ENCODE measurements around the gene PPIP5K2.
"Not testable (repeated sequence)": the region's sequence is repeated elsewhere in the genome, so short reads cannot be mapped to it uniquely, and the experiment has no call there.

Gene PPIP5K2

DNA sequence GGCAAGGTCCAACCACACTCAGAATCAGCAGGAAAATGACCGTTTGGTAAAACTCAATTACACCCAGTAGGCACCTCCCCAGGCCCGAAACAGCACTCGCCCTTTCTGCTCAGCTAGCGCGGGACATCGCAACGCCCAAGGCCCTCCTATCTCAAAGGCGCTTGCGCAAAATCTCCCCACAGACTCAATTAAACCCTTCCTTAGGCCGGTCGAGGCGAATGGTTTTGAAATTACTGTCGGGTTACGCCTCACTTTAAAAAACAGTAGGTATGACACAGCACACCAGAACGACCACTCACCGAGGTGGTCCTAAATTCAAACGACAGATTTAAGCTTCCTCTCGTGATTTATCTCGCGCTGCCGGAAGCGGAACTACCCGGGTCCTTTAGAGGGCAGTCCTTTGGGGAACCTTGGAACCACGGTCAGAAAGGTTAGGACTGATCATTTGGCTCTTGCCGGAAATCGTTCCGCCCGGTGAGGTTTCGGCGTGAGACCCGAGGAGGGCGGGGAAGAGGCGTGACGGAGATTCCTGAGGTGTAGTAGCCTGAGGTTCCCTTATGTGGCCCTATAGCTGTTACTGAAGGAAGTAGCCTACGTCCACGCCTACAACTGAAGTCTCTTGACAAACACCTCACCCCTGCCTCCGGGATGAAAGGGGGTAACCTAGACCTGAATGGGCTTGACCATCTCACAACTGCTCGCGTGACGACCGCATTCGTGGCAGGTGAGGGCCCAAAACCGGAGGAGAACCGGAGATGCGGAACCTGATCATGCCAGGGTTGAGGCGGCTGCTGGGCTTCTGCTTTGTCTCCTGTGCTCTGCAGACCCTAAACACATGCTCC is at the start of gene PPIP5K2, which contains the start of gene GIN1:
Gene PPIP5K2, plus strand, starts transcription at position 537 of the 842 bp plus-strand sequence. CDS start 9,289 bp downstream, outside the sequence.
Gene GIN1, minus strand, starts transcription at position 374 of the 842 bp plus-strand sequence. CDS start 11,431 bp downstream, outside the sequence.
- DNase-seq (ENCODE audit: low spot score) = peak; percentile 85

DNA sequence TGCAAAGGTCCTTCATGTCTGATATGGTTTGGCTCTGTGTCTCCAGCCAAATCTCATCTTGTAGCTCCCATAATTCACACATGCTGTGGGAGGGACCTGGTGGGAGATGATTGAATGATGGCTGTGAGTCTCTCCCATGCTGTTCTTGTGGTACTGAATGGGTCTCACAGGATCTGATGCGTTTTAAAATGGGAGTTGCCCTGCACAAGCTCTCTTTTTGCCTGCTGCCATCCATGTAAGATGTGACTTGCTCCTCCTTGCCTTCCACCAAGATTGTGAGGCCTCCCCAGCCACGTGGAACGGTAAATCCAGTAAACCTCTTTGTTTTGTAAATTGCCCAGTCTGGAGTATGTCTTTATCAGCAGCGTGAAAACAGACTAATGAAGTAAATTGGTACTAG is 46.6 kb upstream of the PPIP5K2 start:
- not testable (repeated sequence) for DNase-seq (ENCODE audit: low spot score)

DNA sequence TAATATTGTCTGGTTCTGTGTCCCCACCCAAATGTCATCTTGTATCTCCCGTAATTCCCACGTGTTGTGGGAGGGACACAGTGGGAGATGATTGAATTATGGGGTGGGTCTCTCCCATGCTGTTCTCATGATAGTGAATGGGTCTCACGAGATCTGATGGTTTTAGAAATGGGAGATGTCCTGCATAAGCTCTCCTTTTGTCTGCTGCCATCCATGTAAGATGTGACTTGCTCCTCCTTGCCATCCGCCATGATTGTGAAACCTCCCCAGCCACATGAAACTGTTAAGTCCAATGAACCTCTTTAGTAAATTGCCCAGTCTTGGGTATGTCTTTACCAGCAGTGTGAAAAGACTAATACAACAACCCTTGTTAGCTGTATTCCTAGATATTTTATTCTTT is 44.7 kb upstream of the PPIP5K2 start:
- DNase-seq (ENCODE audit: low spot score) = no peak

DNA sequence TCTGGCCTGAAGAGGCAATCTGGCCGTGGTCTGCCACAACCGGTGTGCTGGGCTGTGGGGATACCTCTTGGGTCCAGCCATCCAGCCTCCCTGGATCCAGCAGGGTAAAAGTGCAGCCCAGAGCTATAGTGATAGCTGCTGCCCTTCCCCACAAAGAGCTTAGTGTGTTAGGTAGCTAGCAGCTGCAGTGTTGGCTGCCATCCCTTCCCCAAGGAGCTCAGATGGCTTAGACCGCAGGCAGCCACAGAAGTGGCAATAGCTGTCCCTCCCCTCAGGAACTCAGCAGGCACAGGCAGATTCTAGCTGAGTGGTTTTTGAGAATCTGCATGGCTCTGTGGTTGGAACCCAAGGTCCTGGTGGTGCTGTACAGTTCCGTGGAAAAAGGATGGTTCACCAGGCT is 40.3 kb upstream of the PPIP5K2 start:
- DNase-seq (ENCODE audit: low spot score) = no peak

DNA sequence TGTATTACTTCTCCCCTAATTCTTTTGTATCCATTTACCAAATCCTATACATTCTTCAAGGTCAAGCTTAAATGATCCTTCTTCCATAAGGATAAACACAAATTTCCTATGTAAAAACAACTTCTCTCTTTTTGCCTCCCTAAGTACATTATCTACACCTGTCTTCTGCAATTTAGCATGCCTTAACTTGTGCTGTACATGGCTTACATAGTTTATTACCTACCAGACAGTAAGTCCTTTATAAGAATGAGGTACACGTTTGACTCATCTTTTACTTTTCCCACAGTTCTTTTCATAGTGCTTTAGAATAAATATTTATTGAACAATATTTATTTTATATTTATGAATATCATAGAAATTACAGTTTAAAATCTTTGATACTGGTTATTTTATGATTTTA is 33.6 kb upstream of the PPIP5K2 start:
- DNase-seq (ENCODE audit: low spot score) = no peak

DNA sequence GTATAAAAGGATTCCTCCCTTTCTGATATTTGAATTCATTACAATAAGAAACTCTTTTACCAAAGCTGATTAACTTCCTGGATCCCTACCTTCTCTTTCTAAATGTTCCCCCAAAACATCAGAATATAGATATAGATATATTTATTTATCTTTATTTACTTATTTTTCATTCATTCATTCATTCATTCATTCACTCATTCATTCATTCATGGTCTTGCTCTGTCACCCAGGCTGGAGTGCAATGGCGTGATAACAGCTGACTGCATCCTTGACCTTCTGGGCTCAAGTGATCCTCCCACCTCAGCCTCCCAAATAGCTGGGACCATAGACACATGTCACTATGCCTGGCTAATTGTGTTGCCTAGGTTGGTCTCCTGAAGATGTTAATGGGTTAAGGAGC is 30.8 kb upstream of the PPIP5K2 start:
- no peak for DNase-seq (ENCODE audit: low spot score)

DNA sequence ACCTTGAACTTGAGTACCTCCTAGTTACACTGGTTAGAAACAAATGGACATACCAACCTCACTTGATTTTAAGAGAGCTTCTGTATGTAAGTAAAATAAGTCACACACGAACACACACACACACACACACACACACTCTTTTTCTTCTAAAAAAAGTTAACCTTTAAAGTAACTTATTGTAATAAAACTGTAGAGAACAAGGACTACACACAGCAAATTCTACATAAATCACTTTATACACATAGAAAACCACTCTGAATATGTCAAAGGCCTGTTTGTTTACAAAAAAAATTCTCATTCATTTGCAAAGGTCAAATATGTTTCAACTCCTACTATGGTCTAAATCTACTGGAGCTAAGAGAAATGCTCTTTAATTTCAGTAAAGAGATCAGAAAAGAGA is 29.3 kb upstream of the PPIP5K2 start:
- DNase-seq (ENCODE audit: low spot score) = no peak

DNA sequence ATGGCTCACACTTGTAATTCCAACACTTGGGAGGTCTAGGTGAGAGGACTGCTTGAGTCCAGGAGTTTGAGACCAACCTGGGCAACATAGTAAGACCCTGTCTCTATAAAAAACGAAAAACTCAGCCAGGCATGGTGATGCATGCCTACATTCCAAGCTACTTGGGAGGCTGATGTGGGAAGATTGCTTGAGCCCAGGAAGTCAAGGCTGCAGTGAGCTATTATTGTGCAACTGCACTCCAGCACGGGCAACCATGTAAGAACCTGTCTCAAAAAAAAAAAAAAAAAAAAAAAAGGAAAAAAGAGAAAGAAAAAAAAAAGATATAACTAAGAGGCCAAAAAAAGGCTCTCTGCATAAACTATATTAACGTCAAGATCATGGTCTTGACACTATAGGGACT is 27.4 kb upstream of the PPIP5K2 start:
- DNase-seq (ENCODE audit: low spot score) = no peak

DNA sequence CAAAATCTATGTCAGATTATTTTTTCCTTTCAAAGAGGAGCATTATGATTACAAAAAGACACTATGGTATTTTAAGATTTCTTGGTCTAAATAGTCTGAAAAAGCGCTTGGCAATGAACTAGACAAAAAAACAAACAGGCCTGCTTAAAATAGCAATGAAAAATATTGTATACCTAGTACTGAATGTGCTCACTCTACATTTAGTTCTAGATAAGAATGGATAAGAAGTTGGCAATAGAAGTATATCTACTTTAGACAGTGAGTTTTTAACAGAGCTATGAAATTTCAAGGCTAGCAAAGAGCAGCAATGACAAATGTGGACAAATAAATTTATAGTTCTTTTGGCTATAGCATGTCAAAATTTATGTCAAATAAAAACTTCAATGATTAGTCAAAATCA is 26.4 kb upstream of the PPIP5K2 start:
- no peak for DNase-seq (ENCODE audit: low spot score)

DNA sequence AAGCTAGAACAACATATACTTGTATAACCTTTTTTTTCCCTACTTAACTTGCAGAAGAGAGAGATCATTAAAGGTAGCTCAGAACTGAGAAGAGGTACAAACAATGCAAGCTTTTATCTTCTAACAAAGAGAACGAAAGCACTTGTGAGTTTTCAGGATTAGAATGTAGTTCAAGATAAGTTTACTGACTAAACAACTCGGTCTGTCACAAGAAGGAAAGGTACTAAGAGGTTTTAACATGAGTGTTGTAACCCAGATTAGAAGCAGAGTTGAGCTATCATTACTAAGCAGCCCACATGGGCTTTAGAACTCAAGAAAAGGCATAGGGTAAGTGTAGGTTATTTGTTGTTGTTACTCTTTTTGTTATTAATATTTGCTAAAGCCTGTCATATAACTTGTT is 25.4 kb upstream of the PPIP5K2 start:
- no peak for DNase-seq (ENCODE audit: low spot score)

DNA sequence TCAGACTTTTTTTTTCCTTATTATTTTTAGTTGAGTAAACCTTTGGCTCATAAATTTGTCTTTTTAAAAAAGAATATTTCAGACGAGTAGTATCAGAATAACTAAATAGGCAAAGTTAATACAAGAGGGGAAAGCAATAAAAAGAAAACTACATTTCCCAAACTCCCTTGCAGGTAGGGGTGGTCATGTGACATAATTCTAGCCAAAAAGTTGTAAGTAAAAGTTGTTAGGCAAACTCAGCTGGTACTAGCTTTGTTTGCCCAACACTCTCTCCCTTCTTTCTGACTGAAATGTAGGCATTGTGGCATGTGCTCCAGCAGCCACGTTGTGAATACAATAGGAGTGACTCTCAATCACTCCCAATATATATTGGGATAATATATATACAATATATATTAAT is 21.1 kb upstream of the PPIP5K2 start:
- no peak for DNase-seq (ENCODE audit: low spot score)

DNA sequence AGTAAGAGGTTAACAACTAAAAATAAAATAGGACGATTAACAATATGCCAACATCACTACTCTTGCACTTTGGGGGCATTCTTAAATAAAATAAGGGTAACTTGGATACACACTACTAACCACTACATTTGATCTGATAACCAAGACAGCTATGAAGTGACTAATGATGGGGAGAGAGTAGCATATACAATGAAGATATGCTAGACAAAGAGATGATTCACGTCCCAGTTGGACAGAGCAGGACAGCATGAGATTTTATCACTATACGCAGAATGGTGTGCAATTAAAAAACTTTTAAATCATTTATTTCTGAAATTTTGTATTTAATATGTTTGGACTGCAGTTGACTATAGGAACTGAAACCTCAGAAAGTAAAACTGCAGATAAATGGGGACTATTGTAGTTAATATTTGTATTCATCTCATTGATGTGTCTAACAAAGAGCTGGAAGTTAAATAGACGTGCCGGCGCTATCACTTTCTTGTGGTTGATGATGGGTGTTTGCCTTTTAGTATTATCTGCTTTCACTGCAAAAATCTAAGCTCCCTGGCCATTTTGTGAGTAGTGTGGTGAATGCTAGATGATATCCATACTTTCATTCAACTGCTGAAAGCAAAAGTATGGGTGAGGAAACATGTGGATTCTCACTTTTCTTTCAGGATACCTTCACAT is 18.9 kb upstream of the PPIP5K2 start:
- DNase-seq (ENCODE audit: low spot score) = no peak

DNA sequence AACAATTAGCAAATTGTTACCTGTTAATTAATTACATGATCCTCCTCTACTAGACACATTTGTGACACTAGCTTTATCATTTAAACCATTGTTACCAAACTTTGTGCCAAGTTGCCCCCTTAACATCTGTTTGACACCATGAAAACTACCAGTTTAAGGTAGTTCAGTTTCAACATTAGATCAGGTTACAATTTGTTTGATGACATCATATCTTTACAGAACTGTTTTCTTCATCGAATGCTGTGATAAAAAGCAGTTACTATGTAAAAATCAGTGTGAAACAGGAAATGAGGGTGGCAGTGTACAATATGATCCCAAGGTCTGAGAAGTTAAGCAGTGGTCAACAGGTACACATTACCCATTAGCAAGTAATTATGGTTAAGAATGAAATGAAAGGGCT is 17.9 kb upstream of the PPIP5K2 start:
- DNase-seq (ENCODE audit: low spot score) = no peak

DNA sequence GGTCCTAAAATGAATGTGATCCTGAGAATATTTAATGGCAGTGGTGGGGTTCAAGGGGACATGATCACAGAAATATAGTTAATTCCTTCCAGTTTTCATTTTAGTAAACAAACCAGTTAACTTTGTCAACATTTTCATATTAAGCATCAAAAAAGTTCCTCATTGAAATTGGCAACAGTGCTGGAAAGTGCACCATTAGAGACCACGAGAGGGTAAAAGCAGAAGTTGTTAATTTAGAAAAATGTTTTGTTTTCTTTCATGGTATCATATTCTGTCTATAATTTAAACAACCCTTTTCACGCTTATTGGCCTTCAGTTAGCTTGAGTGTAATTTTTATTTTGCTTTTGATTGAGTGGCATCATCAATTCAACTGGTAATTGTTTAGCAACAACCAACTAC is 12.0 kb upstream of the PPIP5K2 start:
- no peak for DNase-seq (ENCODE audit: low spot score)

DNA sequence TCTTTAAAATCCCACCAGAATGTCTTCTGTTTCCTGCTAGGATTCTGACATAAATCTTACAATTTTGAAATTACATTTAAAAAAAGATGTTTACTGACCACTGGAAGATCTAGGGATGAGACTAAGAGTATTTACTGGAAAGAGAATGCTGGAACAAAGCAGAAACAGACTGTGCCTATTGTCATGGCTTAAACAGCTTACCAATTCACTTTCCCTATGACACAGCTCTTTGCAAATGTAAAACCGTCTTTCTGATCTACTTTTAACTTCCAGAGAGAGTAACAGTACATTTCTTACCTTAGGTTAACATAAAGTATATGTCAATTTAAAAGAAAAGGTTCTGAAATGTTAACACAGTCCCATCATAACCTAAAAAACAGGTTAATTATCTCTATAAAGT is 10.8 kb upstream of the PPIP5K2 start:
- no peak for DNase-seq (ENCODE audit: low spot score)

DNA sequence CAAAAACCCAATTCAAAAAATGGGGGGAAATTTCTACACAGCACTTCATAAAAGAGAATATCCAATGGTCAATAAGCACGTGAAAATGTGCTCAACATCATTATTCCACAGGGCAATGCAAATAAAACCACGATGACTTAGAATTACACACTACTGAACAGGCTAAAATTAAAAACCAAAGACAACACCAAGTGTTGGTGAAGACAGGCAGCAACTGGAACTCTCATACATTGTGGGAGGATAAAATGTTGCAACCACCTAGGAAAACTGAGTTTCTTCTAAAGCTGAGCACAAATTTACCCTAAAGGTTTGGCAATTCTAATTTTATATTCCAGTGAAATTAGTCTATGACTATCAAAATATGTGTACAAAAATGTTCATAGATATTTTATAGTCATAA is 9.7 kb upstream of the PPIP5K2 start:
- no peak for DNase-seq (ENCODE audit: low spot score)

DNA sequence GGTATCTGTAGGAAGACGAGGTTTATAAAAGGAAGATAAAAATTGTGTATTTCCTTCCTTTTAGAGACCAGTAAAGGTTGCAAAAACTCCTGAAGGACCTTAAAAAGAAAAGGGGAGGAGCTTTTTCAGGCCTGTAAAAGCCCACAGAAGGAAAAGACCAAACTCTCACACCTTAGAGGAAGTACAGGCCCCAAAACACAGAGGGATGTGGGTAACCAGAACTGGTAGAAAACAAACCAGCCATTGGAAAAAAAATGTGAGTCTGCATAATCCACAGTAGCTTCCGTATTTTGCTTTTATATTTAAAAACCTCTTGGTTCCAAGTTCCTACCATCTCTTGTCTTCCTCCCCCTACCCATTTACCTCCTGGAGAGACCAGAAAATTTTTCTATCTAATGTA is 8.6 kb upstream of the PPIP5K2 start:
- no peak for DNase-seq (ENCODE audit: low spot score)

DNA sequence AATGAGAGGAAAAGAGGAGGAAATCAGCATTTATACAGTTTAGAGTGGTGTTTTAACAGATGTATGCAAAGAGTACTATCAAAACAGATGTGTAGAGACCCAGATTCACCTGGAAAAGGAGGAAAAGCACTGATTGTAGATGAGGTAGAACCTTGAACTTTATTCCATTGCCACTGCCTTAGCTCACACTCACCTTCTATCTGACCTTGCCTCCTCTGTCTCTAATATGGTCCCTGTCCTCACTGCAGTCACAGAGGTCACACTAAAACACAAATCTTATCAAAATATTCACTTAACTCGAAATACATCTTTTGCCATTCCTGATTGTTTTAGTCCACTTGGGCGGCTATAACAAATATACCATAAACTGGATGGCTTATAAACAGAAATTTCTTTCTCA is 7.2 kb upstream of the PPIP5K2 start:
- no peak for DNase-seq (ENCODE audit: low spot score)

DNA sequence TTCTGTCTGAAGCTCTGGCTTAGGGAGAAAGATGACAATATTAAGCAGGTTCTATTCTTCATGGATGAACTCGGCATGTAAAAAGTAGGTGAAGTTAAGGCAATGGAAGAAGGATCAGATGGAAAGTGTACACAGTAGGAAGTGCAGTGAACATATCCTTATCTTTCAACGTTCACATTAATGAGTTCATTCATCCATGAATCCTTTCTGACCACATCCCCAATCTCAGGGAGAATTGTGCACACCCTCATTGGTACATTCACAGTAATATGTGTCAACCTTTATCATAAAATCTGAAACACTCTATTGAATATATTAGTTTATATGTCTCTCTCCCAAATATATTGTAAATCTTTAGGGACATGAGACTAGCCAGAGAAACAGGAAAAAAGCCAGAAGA is 5.7 kb upstream of the PPIP5K2 start:
- DNase-seq (ENCODE audit: low spot score) = no peak

DNA sequence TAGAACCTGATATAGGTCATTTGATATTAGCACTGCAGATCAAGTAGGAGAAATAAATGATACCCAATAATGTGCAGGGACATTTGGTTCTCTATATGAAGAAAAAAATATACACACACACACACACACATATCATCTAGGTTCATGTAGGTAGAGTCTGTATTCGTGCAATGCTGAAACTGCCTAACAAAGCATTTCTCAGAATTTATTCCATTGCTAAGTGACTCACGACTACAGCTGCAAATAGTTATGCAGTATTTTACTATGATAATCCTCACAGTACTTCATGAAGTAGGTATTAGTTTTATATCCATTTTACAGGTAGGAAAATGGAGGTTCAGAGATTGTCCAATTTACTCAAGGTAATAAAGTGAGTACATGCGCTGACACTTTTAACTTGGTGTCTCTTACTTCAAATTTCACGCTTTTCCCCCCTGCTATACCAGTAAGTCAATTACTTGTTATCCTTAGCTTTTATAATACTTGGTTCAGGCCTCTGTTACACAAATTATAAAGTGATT is 2.6 kb upstream of the PPIP5K2 start:
- DNase-seq (ENCODE audit: low spot score) = no peak

DNA sequence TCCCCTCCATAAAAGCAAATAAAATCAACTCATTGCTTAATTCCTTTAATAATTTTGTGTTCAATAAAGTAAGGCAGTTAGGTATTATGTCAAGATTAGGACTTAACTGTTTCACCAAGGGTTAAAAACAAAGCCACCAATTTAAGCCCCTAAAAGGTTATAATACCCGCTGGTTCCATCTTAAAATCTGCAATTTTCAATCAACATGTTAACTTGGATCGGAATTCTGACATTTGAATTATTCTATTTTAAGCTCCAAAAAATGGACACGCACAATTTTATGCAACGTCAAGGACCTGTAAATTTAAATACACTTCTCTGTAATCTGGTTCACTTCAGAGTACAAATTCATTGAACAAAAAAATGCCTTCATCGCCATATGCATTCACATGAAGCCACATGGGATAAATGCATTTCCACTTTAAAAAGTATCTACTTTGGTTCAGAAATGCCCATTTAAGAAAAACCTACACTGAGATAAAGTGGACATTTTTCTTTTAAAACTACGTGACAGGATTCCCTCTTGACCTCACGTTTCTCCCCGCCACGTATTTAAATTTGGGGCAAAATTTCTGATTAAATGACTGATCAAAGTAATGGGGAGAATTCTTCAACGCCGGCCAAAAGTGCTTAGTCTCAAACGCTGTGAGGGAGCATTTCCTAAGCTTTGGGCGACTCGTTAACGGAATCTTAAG is 884 bp upstream of the PPIP5K2 start:
- DNase-seq (ENCODE audit: low spot score) = no peak

DNA sequence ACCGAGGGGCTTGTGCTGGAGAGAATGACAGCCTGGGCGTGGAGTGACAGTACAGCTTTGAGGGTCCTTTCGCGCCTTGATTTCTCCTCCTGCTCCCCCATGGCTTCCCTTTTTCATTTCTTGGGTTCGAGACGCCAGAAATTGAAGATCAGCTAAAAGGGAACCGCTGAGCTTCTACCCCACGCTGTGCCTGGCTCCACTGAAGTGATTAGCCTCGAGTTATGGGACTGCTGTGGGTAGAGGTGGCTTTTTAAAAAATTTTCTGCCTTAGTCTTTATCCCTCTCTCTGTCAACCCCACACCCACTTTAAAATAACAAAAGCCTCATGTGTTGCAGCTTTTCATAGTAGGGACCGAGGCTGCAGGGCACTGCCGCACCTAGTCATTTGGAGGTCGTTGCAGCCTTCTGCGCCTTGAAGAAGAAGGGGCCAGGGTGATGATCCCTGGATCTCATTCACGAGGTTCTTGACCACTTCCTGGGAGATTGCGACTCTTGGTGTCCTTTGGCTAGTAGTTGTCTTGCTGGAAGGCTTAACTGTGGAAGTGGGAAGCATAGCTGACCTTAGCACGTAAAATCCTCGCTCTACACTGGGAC is 603 bp downstream of the PPIP5K2 start:
- DNase-seq (ENCODE audit: low spot score) = peak; percentile 41

Measured in D341Med (cell line).